Measurements from ENCODE around the gene FEZF1.
"Not testable (repeated sequence)": the region's sequence is repeated elsewhere in the genome, so short reads cannot be mapped to it uniquely, and the experiment has no call there.

FEZF1 gene

GRCh38 chr7:122291189-122291588 lies 13.4 kb downstream of the FEZF1 start:
- TF ChIP-seq CTCF (IDR thresholded peaks at IDR 0.05; ENCODE audit: low read depth, low read length, missing control alignments), result no peak
- DNase-seq (ENCODE audit: low read depth), result no peak

GRCh38 chr7:122290476-122290875 lies 14.1 kb downstream of the FEZF1 start:
- H3K4me3 ChIP-seq (ENCODE audit: low read depth, low read length), result no peak overlapping the region
- no peak for TF ChIP-seq CTCF (IDR thresholded peaks at IDR 0.05; ENCODE audit: low read depth, low read length, missing control alignments)
- DNase-seq (ENCODE audit: low read depth), result no peak

More at GRCh38 chr7:122291189-122291588, 13.4 kb downstream of the FEZF1 start:
- H3K4me3 ChIP-seq (ENCODE audit: low read depth, low read length), result no peak overlapping the region

GRCh38 chr7:122289426-122289825 lies 15.1 kb downstream of the FEZF1 start:
- DNase-seq (ENCODE audit: low read depth), result no peak
- TF ChIP-seq CTCF (IDR thresholded peaks at IDR 0.05; ENCODE audit: low read depth, low read length, missing control alignments), result no peak
- H3K4me3 ChIP-seq (ENCODE audit: low read depth, low read length), result no peak overlapping the region

- not testable (repeated sequence) for H3K4me3 ChIP-seq (ENCODE audit: low read depth, low read length); DNase-seq (ENCODE audit: low read depth)
These were observed 19.9 kb downstream of the FEZF1 start for GRCh38 chr7:122284608-122285007.

GRCh38 chr7:122273117-122273516 lies 31.4 kb downstream of the FEZF1 start:
- TF ChIP-seq CTCF (IDR thresholded peaks at IDR 0.05; ENCODE audit: low read depth, low read length, missing control alignments), result no peak
- H3K4me3 ChIP-seq (ENCODE audit: low read depth, low read length), result no peak overlapping the region
- DNase-seq (ENCODE audit: low read depth), result no peak

- TF ChIP-seq CTCF (IDR thresholded peaks at IDR 0.05; ENCODE audit: low read depth, low read length, missing control alignments), result no peak
- DNase-seq (ENCODE audit: low read depth), result no peak
- no peak overlapping the region for H3K4me3 ChIP-seq (ENCODE audit: low read depth, low read length)
These were observed 35.3 kb downstream of the FEZF1 start for GRCh38 chr7:122269241-122269640.

GRCh38 chr7:122268101-122268500 lies 36.4 kb downstream of the FEZF1 start:
- no peak for TF ChIP-seq CTCF (IDR thresholded peaks at IDR 0.05; ENCODE audit: low read depth, low read length, missing control alignments)
- no peak overlapping the region for H3K4me3 ChIP-seq (ENCODE audit: low read depth, low read length)
- no peak for DNase-seq (ENCODE audit: low read depth)

- TF ChIP-seq CTCF (IDR thresholded peaks at IDR 0.05; ENCODE audit: low read depth, low read length, missing control alignments), result no peak
- no peak for DNase-seq (ENCODE audit: low read depth)
These were observed 42.3 kb downstream of the FEZF1 start for GRCh38 chr7:122262246-122262645.

More at GRCh38 chr7:122262246-122262645, 42.3 kb downstream of the FEZF1 start:
- no peak overlapping the region for H3K4me3 ChIP-seq (ENCODE audit: low read depth, low read length)
